GM23338 (cell line): ENCODE data around the gene TBCEL.

Experiments
- CREB1 ChIP-seq: fragments of 250-450 bp; sonication (Bioruptor Pico); IDR thresholded peaks from 2 replicates; pipeline ENCODE4 v1.5.0; 2020; ENCODE audit warnings: low read depth, mild to moderate bottlenecking, moderate library complexity
- CTCF ChIP-seq, 2 experiments: fragments of 200-600 bp in 1 of 2; sonication (generic) in 1 of 2; conservative IDR thresholded peaks; 2 replicates each; pipeline versions ENCODE4 v1.5.1 to v1.6.1; 2016 to 2017; ENCODE audit warnings: antibody characterized with exemption in 2 of 2, low read depth in 2 of 2, mild to moderate bottlenecking in 2 of 2, moderate library complexity in 1 of 2
- ETS1 ChIP-seq: IDR thresholded peaks from 2 replicates; pipeline ENCODE4 v1.6.1; 2016; ENCODE audit warnings: antibody characterized with exemption
- EZH2 ChIP-seq: fragments of 200-600 bp; sonication (generic); IDR thresholded peaks from one replicate; pipeline ENCODE4 v1.8.0; 2017; ENCODE audit warnings: antibody characterized with exemption, mild to moderate bottlenecking, low read depth; ENCODE audit not compliant: unreplicated experiment
- EZH2phosphoT487 ChIP-seq: fragments of 200-600 bp; sonication (generic); IDR thresholded peaks from one replicate; pipeline ENCODE4 v1.8.1; 2018; ENCODE audit warnings: antibody characterized with exemption; ENCODE audit not compliant: unreplicated experiment
- POLR2AphosphoS5 ChIP-seq: IDR thresholded peaks from 2 replicates; pipeline ENCODE4 v1.6.1; 2016; ENCODE audit warnings: antibody characterized with exemption, low read depth
- REST ChIP-seq: IDR thresholded peaks from one replicate; pipeline ENCODE4 v1.6.1; 2018; ENCODE audit warnings: antibody characterized with exemption; ENCODE audit not compliant: unreplicated experiment

GRCh38 chr11:121067026-121067425 is 43.1 kb downstream of the TBCEL start:
- no peak for TF ChIP-seq CTCF (conservative IDR thresholded peaks at IDR 0.05; ENCODE audit: low read depth in 2 of 2)
- no peak for TF ChIP-seq ETS1
- no peak for TF ChIP-seq CREB1 (CRISPR knock-in tag)
- no peak for TF ChIP-seq POLR2AphosphoS5
- TF ChIP-seq REST = no peak
- no peak for TF ChIP-seq EZH2phosphoT487
- no peak for TF ChIP-seq EZH2
